HCT116 (cell line): ENCODE data around the gene HOXA2.

Source experiments
- SP1 ChIP-seq: IDR thresholded peaks from 2 replicates; pipeline ENCODE4 v1.6.1; 2012; ENCODE audit warnings: low read depth
- ZFX ChIP-seq: fragments of 450-650 bp; IDR thresholded peaks from 2 replicates; pipeline ENCODE4 v1.6.1; 2017

GRCh38 chr7:27111042-27111750, 8.7 kb upstream of the HOXA2 start:
- peak; percentile 42; the same call in 1 of the 2 replicates for TF ChIP-seq SP1
- no peak for TF ChIP-seq ZFX
